K562 (cell line): ENCODE measurements around the gene OMA1. TPM values are rescaled to one million over a fixed set of nuclear protein-coding genes. Genes with fewer than 3 reads are reported as not detected.
A peak's percentile ranks its signal among the peaks of the same experiment; 100 is the strongest.

Experiments used
- ARID2 ChIP-seq: fragments of 450-650 bp; IDR thresholded peaks from 2 replicates; pipeline ENCODE4 v1.6.1; 2017; ENCODE audit warnings: antibody characterized with exemption, mild to moderate bottlenecking
- CREBBP ChIP-seq: IDR thresholded peaks from one replicate; pipeline ENCODE4 v1.6.1; 2012; ENCODE audit warnings: low read depth, mild to moderate bottlenecking, control low read depth, inconsistent platforms, low read length
- FIP1L1 ChIP-seq: fragments of 200-400 bp; formaldehyde crosslinking; IDR thresholded peaks from 2 replicates; pipeline ENCODE4 v1.6.1; 2018; ENCODE audit warnings: mild to moderate bottlenecking, low read depth, low read length; ENCODE audit not compliant: poor library complexity, severe bottlenecking
- MCM5 ChIP-seq: fragments of 450-650 bp; IDR thresholded peaks from 2 replicates; pipeline ENCODE4 v1.6.1; 2016; ENCODE audit warnings: low read depth
- SMC3 ChIP-seq: conservative IDR thresholded peaks from 2 replicates; pipeline ENCODE4 v1.6.1; 2011; ENCODE audit warnings: low read depth, low read length, improper control_type of control experiment; ENCODE audit not compliant: insufficient read depth
- ZEB2 ChIP-seq: fragments of 450-650 bp; IDR thresholded peaks from 2 replicates; pipeline ENCODE4 v1.6.1; 2016
- ZFP1 ChIP-seq: fragments of 450-650 bp; formaldehyde crosslinking; IDR thresholded peaks from 2 replicates; pipeline ENCODE4 v1.4.0; 2020; ENCODE audit warnings: mild to moderate bottlenecking, mixed read lengths
- ZNF140 ChIP-seq: fragments of 250-450 bp; sonication (Bioruptor Pico); IDR thresholded peaks from 2 replicates; pipeline ENCODE4 v1.8.0; 2021; ENCODE audit warnings: moderate library complexity, mild to moderate bottlenecking, inconsistent platforms
- ZNF175 ChIP-seq: fragments of 200-800 bp; sonication (Bioruptor generic); IDR thresholded peaks from 2 replicates; pipeline ENCODE4 v1.6.1; 2016; ENCODE audit warnings: low read depth, mild to moderate bottlenecking, missing genetic modification characterization, missing compliant biosample characterization
- polyA plus RNA-seq, 8 experiments: library from polyadenylated mRNA; depleted of rRNA in 4 of 8; stranded (reverse) in 5 of 8; unstranded in 3 of 8; fragments of >200 nt; fragmentation: Nextera tagmentation in 2 of 8; fragmentation: Illumina TruSeq in 1 of 8; extraction: Ambion mirVana in 2 of 8; extraction: Trizol in 1 of 8; gene quantifications; 2 replicates each; pipeline versions ENCODE4 v1.2.1 to v1.2.3, GENCODE V29; 2011 to 2014; ENCODE audit warnings: inconsistent platforms in 1 of 8, missing spikeins in 1 of 8
- total RNA-seq, 7 experiments: library from RNA; depleted of rRNA in 6 of 7; stranded (reverse); fragments of >200 nt in 6 of 7; fragmentation: Illumina TruSeq in 2 of 7; extraction: Trizol in 2 of 7; gene quantifications; 2 replicates each; pipeline versions ENCODE4 v1.2.1 to v1.2.3, GENCODE V29; 2011 to 2021; ENCODE audit warnings: low replicate concordance in 1 of 7
- TF ChIP-seq, protein P1 (sequence below), 2 experiments: fragments of 450-650 bp; IDR thresholded peaks; 2 replicates each; pipeline ENCODE4 v1.6.1; 2018; ENCODE audit warnings: mild to moderate bottlenecking in 2 of 2, low read depth in 1 of 2; ENCODE audit not compliant: partially characterized antibody in 2 of 2
- TF ChIP-seq, protein P2 (sequence below): fragments of 450-650 bp; IDR thresholded peaks from 2 replicates; pipeline ENCODE4 v1.6.1; 2017; ENCODE audit warnings: antibody characterized with exemption
- TF ChIP-seq, protein P3 (sequence below): fragments of 450-650 bp; formaldehyde crosslinking; IDR thresholded peaks from 2 replicates; pipeline ENCODE4 v1.4.0; 2020; ENCODE audit warnings: mild to moderate bottlenecking, moderate library complexity
- TF ChIP-seq, protein P4 (sequence below), 2 experiments: fragments of 450-650 bp; IDR thresholded peaks; 2 replicates each; pipeline ENCODE4 v1.6.1; 2016
- TF ChIP-seq, protein P5 (sequence below): fragments of 250-450 bp; sonication (Bioruptor Pico); IDR thresholded peaks from 2 replicates; pipeline ENCODE4 v1.5.0; 2021
- TF ChIP-seq, protein P6 (sequence below): sonication (generic); formaldehyde crosslinking; IDR thresholded peaks from 2 replicates; pipeline ENCODE4 v1.8.0; 2022; ENCODE audit warnings: mild to moderate bottlenecking, missing genetic modification reagents, borderline replicate concordance

The OMA1 gene
- total and polyA plus RNA-seq, 9 of the 15 experiments (the other 6 are each of a cell fraction or from before 2014, with no cell fraction given) = 16.6 to 51.5 (median 33.5) TPM

DNA sequence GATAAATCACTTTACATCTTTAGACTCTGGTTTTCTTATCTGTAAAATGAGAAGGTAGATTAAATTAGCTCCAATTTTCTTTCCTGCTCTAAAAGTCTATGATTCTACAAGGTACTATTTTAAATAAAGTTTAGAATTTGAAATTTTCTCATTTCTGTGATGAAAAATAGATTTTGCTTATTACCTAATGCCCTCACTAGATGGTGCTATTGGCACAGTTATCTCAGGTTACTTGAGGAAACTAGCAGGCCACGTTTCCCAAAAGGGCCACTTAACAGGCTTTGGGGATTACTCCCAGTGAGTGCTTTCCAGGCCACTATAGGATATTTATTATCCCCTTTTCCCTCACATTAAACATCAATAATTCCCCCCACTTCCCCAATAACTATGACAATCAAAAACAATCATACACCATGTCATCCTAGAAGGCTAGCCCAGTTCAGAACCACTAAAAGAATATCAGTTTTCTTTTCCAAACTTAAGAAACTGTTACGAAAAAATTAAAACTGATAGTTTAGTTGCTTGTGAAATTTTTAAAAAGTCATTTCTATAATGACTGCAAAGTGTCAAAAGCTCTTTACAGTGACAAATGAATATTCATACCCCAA lies 30.6 kb downstream of the OMA1 start (continued):
- no peak for TF ChIP-seq FIP1L1
- TF ChIP-seq ZNF140 (CRISPR knock-in tag) = no peak
- TF ChIP-seq, protein P1, sequence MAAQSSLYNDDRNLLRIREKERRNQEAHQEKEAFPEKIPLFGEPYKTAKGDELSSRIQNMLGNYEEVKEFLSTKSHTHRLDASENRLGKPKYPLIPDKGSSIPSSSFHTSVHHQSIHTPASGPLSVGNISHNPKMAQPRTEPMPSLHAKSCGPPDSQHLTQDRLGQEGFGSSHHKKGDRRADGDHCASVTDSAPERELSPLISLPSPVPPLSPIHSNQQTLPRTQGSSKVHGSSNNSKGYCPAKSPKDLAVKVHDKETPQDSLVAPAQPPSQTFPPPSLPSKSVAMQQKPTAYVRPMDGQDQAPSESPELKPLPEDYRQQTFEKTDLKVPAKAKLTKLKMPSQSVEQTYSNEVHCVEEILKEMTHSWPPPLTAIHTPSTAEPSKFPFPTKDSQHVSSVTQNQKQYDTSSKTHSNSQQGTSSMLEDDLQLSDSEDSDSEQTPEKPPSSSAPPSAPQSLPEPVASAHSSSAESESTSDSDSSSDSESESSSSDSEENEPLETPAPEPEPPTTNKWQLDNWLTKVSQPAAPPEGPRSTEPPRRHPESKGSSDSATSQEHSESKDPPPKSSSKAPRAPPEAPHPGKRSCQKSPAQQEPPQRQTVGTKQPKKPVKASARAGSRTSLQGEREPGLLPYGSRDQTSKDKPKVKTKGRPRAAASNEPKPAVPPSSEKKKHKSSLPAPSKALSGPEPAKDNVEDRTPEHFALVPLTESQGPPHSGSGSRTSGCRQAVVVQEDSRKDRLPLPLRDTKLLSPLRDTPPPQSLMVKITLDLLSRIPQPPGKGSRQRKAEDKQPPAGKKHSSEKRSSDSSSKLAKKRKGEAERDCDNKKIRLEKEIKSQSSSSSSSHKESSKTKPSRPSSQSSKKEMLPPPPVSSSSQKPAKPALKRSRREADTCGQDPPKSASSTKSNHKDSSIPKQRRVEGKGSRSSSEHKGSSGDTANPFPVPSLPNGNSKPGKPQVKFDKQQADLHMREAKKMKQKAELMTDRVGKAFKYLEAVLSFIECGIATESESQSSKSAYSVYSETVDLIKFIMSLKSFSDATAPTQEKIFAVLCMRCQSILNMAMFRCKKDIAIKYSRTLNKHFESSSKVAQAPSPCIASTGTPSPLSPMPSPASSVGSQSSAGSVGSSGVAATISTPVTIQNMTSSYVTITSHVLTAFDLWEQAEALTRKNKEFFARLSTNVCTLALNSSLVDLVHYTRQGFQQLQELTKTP (IDR thresholded peaks at IDR 0.05; ENCODE audit: low read depth in 1 of 2, partially characterized antibody in 2 of 2) = no peak
- TF ChIP-seq CREBBP = no peak
- TF ChIP-seq, protein P2, sequence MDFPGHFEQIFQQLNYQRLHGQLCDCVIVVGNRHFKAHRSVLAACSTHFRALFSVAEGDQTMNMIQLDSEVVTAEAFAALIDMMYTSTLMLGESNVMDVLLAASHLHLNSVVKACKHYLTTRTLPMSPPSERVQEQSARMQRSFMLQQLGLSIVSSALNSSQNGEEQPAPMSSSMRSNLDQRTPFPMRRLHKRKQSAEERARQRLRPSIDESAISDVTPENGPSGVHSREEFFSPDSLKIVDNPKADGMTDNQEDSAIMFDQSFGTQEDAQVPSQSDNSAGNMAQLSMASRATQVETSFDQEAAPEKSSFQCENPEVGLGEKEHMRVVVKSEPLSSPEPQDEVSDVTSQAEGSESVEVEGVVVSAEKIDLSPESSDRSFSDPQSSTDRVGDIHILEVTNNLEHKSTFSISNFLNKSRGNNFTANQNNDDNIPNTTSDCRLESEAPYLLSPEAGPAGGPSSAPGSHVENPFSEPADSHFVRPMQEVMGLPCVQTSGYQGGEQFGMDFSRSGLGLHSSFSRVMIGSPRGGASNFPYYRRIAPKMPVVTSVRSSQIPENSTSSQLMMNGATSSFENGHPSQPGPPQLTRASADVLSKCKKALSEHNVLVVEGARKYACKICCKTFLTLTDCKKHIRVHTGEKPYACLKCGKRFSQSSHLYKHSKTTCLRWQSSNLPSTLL = no peak
- no peak for TF ChIP-seq ZEB2
- TF ChIP-seq, protein P3, sequence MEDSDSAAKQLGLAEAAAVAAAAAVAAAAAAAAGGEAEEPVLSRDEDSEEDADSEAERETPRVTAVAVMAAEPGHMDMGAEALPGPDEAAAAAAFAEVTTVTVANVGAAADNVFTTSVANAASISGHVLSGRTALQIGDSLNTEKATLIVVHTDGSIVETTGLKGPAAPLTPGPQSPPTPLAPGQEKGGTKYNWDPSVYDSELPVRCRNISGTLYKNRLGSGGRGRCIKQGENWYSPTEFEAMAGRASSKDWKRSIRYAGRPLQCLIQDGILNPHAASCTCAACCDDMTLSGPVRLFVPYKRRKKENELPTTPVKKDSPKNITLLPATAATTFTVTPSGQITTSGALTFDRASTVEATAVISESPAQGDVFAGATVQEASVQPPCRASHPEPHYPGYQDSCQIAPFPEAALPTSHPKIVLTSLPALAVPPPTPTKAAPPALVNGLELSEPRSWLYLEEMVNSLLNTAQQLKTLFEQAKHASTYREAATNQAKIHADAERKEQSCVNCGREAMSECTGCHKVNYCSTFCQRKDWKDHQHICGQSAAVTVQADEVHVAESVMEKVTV (CRISPR knock-in tag) = peak; percentile 58; the same call in 1 of the 2 replicates
- no peak for TF ChIP-seq ZNF175 (CRISPR knock-in tag)
- no peak for TF ChIP-seq MCM5
- TF ChIP-seq ZFP1 = no peak
- 0 out of 2 replicates have a peak, but pooled peaks have one; percentile 67 for TF ChIP-seq ARID2
- TF ChIP-seq, protein P4, sequence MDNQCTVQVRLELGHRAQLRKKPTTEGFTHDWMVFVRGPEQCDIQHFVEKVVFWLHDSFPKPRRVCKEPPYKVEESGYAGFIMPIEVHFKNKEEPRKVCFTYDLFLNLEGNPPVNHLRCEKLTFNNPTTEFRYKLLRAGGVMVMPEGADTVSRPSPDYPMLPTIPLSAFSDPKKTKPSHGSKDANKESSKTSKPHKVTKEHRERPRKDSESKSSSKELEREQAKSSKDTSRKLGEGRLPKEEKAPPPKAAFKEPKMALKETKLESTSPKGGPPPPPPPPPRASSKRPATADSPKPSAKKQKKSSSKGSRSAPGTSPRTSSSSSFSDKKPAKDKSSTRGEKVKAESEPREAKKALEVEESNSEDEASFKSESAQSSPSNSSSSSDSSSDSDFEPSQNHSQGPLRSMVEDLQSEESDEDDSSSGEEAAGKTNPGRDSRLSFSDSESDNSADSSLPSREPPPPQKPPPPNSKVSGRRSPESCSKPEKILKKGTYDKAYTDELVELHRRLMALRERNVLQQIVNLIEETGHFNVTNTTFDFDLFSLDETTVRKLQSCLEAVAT (IDR thresholded peaks at IDR 0.05) = no peak
- TF ChIP-seq, protein P5, sequence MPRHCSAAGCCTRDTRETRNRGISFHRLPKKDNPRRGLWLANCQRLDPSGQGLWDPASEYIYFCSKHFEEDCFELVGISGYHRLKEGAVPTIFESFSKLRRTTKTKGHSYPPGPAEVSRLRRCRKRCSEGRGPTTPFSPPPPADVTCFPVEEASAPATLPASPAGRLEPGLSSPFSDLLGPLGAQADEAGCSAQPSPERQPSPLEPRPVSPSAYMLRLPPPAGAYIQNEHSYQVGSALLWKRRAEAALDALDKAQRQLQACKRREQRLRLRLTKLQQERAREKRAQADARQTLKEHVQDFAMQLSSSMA (CRISPR knock-in tag) = no peak
- TF ChIP-seq, protein P6, sequence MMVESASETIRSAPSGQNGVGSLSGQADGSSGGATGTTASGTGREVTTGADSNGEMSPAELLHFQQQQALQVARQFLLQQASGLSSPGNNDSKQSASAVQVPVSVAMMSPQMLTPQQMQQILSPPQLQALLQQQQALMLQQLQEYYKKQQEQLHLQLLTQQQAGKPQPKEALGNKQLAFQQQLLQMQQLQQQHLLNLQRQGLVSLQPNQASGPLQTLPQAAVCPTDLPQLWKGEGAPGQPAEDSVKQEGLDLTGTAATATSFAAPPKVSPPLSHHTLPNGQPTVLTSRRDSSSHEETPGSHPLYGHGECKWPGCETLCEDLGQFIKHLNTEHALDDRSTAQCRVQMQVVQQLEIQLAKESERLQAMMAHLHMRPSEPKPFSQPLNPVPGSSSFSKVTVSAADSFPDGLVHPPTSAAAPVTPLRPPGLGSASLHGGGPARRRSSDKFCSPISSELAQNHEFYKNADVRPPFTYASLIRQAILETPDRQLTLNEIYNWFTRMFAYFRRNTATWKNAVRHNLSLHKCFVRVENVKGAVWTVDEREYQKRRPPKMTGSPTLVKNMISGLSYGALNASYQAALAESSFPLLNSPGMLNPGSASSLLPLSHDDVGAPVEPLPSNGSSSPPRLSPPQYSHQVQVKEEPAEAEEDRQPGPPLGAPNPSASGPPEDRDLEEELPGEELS (CRISPR knock-in tag) = no peak
- TF ChIP-seq SMC3 = peak; percentile 61
